ENCODE results near the gene GPC1. TPM values are rescaled to one million over a fixed set of nuclear protein-coding genes. Genes with fewer than 3 reads are reported as not detected.

The GPC1 gene
- total RNA-seq, 1 donor from 2014 or later = 177 TPM

- DNase-seq (peak; percentile 47), ATAC-seq (peak; percentile 14)
- intact Hi-C loops (cut with micrococcal nuclease) = no loop called here
Measured at GRCh38 chr2:240451108-240451611, 15.7 kb downstream of the GPC1 start.

- intact Hi-C loops (cut with micrococcal nuclease) = no loop called here
- ATAC-seq (no peak), DNase-seq (peak; percentile 28)
Measured at GRCh38 chr2:240451791-240452461, 16.5 kb downstream of the GPC1 start.

- DNase-seq (peak; percentile 86), ATAC-seq (peak; percentile 75)
- intact Hi-C loops (cut with micrococcal nuclease) = no loop called here
Measured at GRCh38 chr2:240452462-240453256, 17.2 kb downstream of the GPC1 start.

GRCh38 chr2:240453461-240454105 lies 18.1 kb downstream of the GPC1 start:
- intact Hi-C loops (cut with micrococcal nuclease) = no loop called here
- peak; percentile 28 for DNase-seq
- ATAC-seq = no peak

GRCh38 chr2:240454106-240454901 lies 18.8 kb downstream of the GPC1 start:
- DNase-seq (peak; percentile 29), ATAC-seq (no peak)
- intact Hi-C loops (cut with micrococcal nuclease) = no loop called here

- ATAC-seq = no peak
- intact Hi-C loops (cut with micrococcal nuclease) = no loop called here
- peak; percentile 28 for DNase-seq
Measured at GRCh38 chr2:240455272-240455646, 19.8 kb downstream of the GPC1 start.

GRCh38 chr2:240455647-240456446 lies 20.4 kb downstream of the GPC1 start:
- peak; percentile 2 for ATAC-seq
- intact Hi-C loops (cut with micrococcal nuclease) = no loop called here
- peak; percentile 45 for DNase-seq

GRCh38 chr2:240456447-240457222 lies 21.2 kb downstream of the GPC1 start:
- no peak for ATAC-seq
- intact Hi-C loops (cut with micrococcal nuclease) = no loop called here

GRCh38 chr2:240457223-240458043 lies 22.0 kb downstream of the GPC1 start:
- peak; percentile 30 for DNase-seq
- intact Hi-C loops (cut with micrococcal nuclease) = no loop called here
- no peak for ATAC-seq

More at GRCh38 chr2:240456447-240457222, 21.2 kb downstream of the GPC1 start:
- peak; percentile 28 for DNase-seq

- ATAC-seq (no peak), DNase-seq (peak; percentile 25)
- intact Hi-C loops (cut with micrococcal nuclease) = no loop called here
Measured at GRCh38 chr2:240458044-240458899, 22.8 kb downstream of the GPC1 start.

GRCh38 chr2:240458900-240459391 lies 23.5 kb downstream of the GPC1 start:
- intact Hi-C loops (cut with micrococcal nuclease) = no loop called here

GRCh38 chr2:240459401-240460252 lies 24.2 kb downstream of the GPC1 start:
- DNase-seq (peak; percentile 25), ATAC-seq (no peak)
- intact Hi-C loops (cut with micrococcal nuclease) = no loop called here

More at GRCh38 chr2:240458900-240459391, 23.5 kb downstream of the GPC1 start:
- DNase-seq (peak; percentile 24), ATAC-seq (no peak)

GRCh38 chr2:240460253-240460711 lies 24.8 kb downstream of the GPC1 start:
- intact Hi-C loops (cut with micrococcal nuclease) = no loop called here
- ATAC-seq = no peak
- peak; percentile 13 for DNase-seq

GRCh38 chr2:240460781-240461431 lies 25.4 kb downstream of the GPC1 start:
- DNase-seq (peak; percentile 18), ATAC-seq (no peak)
- intact Hi-C loops (cut with micrococcal nuclease) = no loop called here

Measured in left ventricle myocardium superior (tissue), 1 donor.